ENCODE measurements around the gene CFAP70.

CFAP70 gene

DNA sequence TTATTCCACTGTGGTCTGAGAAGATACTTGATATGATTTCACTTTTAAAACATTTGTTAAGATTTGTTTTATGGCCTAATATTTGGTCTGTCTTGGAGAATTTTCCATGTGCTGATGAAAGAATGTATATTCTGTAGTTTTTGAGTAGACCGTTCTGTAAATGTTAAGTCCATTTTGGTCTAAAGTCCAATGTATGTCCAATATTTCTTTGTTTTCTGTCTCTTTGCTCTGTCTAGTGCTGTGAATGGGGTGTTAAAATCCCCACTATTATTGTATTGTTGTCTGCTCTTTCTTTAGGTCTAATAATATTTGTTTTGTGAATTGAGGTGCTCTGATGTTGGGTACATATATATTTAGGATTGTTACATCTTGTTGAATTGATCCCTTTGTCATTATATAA, 142.9 kb downstream of the CFAP70 start:
- no peak for DNase-seq (ENCODE audit: low read depth)

DNA sequence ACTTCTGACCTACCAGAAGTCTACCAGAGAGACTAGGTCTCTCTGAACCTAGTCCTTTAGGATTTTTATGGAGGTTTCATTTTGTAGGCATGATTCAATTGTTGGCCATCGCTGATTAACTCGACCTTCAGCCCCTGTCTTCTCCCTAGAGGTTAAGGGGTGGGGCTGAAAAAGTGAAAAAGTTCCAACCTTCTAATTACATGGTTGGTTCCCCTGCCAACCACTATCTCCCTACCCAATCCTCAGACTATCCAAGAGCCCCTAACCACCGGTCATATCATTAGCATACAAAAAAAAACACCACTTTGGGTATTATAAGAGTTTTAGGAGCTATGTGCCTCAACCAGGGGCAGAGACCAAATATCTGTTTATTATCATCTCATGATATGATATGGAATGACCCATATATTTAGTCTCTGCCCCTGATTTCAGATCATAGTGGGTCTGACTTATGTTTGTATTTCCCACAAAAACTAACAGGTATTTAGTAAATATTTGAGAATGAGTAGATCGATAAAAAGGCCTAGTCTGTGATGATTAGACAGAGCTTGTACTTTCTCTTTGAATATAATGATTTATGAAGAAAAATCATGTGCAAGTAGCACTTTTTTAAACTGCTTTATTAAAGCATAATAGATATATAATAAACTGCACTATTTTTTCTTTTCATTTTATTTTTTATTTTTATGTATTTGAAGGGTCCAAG, 147.4 kb downstream of the CFAP70 start:
- no peak for DNase-seq (ENCODE audit: low read depth)

DNA sequence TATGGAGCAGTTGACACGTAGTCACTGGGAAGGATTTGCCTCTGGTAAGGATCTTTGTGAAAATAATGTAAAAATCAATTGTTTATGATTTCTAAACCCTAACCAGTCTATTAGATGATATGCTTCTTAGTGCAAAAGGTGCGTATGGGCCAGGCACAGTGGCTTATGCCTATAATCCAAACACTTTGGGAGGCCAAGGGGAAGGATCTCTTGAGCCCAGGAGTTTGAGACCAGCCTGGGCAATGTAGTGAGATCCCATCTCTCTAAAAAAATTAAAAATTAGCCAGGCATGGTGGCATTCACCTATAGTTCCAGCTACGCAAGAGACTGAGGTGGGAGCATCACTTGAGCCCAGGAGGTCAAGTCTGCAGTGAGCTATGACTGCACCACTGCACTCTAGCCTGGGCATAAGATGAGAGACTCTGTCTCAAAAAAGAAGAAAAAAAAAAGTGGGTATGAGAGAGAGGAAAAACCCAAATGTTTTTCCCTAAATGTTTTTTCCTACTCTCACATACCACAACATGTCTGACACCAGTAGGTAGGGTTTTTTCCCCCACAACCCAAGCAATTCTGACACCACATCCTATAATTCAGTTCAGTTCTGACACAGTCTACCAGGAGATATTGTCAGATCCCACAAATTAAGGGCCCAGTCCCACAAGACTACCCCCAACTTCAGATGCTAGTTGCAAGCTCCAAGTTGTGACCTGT, 148.1 kb downstream of the CFAP70 start:
- DNase-seq (ENCODE audit: low read depth): no peak

GRCh38 chr10:73209705-73210104, 149.0 kb downstream of the CFAP70 start:
- DNase-seq (ENCODE audit: low read depth): no peak

GRCh38 chr10:73207883-73208282, 150.8 kb downstream of the CFAP70 start:
- no peak for DNase-seq (ENCODE audit: low read depth)

- no peak for DNase-seq (ENCODE audit: low read depth)
Measured at GRCh38 chr10:73206385-73206784, 152.3 kb downstream of the CFAP70 start.

DNA sequence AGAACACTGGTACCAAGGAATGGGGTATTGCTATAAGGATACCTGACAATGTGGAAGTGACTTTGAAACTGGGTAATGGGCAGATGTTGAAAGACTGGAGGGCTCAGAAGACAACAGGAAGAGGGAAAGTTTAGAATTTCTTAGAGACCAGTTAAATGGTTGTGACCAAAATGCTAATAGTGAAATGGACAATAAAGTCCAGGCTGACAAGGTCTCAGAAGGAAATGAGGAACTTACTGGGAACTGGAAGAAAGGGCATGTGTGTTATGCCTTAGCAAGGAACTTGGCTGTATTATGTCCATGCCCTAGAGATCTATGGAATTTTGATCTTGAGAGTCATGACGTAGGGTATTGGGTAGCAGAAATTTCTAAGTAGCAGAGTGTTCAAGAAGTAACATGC, 152.8 kb downstream of the CFAP70 start:
- no peak for DNase-seq (ENCODE audit: low read depth)

GRCh38 chr10:73205081-73205480, 153.6 kb downstream of the CFAP70 start:
- no peak for DNase-seq (ENCODE audit: low read depth)

Measured in stimulated activated CD8-positive, alpha-beta memory T cell treated with anti-CD3 and anti-CD28 coated beads, Interleukin-12 subunit alpha, Interleukin-12 subunit beta, amount 100 ng/mL, for 1 hour (primary cell).